OCI-LY3 (cell line): ENCODE data around the gene ITM2C.
A peak's percentile ranks its signal among the peaks of the same experiment; 100 is the strongest.

ENCODE experiments used
- H2AFZ ChIP-seq: fragments of 200-600, 300-600 bp; shearing (Covaris generic); 2 replicates; pipeline ENCODE4 v1.6.0; 2014; ENCODE audit warnings: antibody characterized with exemption, low read depth, low read length
- H3K27ac ChIP-seq: fragments of 200-600, 300-600 bp; sonication (generic); 2 replicates; pipeline ENCODE4 v1.5.1; 2014; ENCODE audit warnings: mild to moderate bottlenecking, low read length, moderate library complexity, mixed read lengths
- H3K27me3 ChIP-seq: fragments of 200-600, 300-600 bp; sonication (generic); 2 replicates; pipeline ENCODE4 v1.6.1; 2014; ENCODE audit warnings: low read depth, low read length, mixed read lengths
- H3K36me3 ChIP-seq: fragments of 200-600, 300-600 bp; sonication (generic); replicated peaks from 2 replicates; pipeline ENCODE3; 2014; ENCODE audit warnings: low read depth, low read length, mixed read lengths
- H3K4me1 ChIP-seq: fragments of 300-600, 200-600 bp; sonication (generic); 2 replicates; pipeline ENCODE4 v1.6.1; 2014; ENCODE audit warnings: low read length, mixed read lengths
- H3K4me2 ChIP-seq: fragments of 200-600, 300-600 bp; sonication (generic); 2 replicates; pipeline ENCODE4 v1.6.1; 2014; ENCODE audit warnings: low read length, mixed read lengths
- H3K4me3 ChIP-seq: fragments of 300-600, 200-600 bp; sonication (generic); 2 replicates; pipeline ENCODE4 v1.5.1; 2014; ENCODE audit warnings: antibody characterized with exemption, mild to moderate bottlenecking, low read length, moderate library complexity
- H3K79me2 ChIP-seq: fragments of 300-600, 200-600 bp; shearing (Covaris generic); 2 replicates; pipeline ENCODE4 v1.6.1; 2014; ENCODE audit warnings: mild to moderate bottlenecking, low read length, mixed read lengths
- H3K9ac ChIP-seq: fragments of 300-600, 200-600 bp; shearing (Covaris generic); 2 replicates; pipeline ENCODE4 v1.6.0; 2014; ENCODE audit warnings: mild to moderate bottlenecking, low read length, moderate library complexity
- H3K9me3 ChIP-seq: fragments of 200-600, 300-600 bp; shearing (Covaris generic); 2 replicates; pipeline ENCODE4 v1.6.1; 2014; ENCODE audit warnings: low read length, mixed read lengths; ENCODE audit not compliant: insufficient read depth
- H4K20me1 ChIP-seq: fragments of 200-600, 300-600 bp; sonication (generic); 2 replicates; pipeline ENCODE4 v1.6.1; 2016; ENCODE audit warnings: low read length, mixed read lengths; ENCODE audit not compliant: insufficient read depth
- CTCF ChIP-seq: fragments of 200-600, 300-600 bp; sonication (generic); IDR thresholded peaks from 2 replicates; pipeline ENCODE4 v1.5.1; 2014; ENCODE audit warnings: antibody characterized with exemption, low read length, low read depth
- EZH2phosphoT487 ChIP-seq: fragments of 200-600 bp; shearing (Covaris generic); IDR thresholded peaks from 2 replicates; pipeline ENCODE4 v1.6.1; 2018; ENCODE audit warnings: antibody characterized with exemption, mixed run types, low read depth

The ITM2C gene

DNA sequence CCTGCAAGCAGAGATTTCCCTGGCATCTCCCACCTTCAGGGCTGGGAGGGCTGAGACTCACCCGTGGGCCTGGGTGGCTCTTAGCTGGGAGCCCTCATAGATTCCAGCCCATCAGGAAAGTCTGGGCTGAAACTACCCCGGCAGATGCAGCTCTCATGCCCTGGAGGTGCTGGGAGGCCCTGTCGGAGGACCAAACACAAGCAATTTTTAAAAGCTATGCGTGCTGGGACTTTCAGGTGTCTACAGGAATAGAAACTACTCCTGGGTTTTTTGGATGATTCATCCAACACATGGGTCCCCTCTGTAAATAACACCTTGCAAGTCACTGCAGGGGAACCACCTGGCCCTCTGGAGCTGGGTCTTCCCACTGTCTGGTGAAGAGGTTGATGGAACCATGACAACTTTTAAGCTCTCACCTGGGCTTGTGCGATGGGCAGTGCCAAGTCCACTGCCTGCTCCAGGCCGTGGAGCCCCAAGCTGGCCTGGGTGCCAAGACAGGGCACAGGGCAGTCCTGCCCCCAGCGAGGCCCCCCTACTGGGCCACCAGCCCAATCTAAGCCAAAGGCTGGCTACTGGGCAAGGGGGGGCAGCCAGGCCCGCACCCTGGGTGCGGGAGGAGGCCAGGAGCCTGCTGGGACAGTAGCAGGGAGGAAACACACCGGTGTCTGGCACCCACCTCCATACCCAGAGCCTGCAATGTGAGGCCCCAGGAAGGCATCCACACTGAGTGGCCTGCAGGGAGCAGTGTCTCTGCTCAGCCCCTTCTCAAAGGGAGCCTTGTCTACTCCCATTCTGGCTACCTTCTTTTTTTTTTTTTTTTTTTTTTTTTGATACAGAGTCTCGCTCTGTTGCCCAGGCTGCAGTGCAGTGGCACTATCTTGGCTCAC is 61.4 kb downstream of the ITM2C start:
- TF ChIP-seq EZH2phosphoT487 (no peak), CTCF (0 out of 2 replicates have a peak, but pooled peaks have one; percentile 17)
- peak overlapping the region; percentile 75 for H3K4me3 ChIP-seq
- no peaks in the 10 kb centered on the region for H3K36me3 ChIP-seq
- H3K9ac ChIP-seq: peak overlapping the region; percentile 67; the same call in 1 of the 2 replicates
- peak overlapping the region; percentile 97 for H3K4me2 ChIP-seq
- no peaks in the 10 kb centered on the region for H3K27me3 ChIP-seq
- peak overlapping the region; percentile 51 for H2AFZ ChIP-seq
- H3K4me1 ChIP-seq: peaks cover 57% of the 10 kb centered on the region
- no peaks in the 10 kb centered on the region for H4K20me1 ChIP-seq
- no peaks in the 10 kb centered on the region for H3K79me2 ChIP-seq
- peak overlapping the region; percentile 83 for H3K27ac ChIP-seq
- H3K9me3 ChIP-seq: no peaks in the 10 kb centered on the region

DNA sequence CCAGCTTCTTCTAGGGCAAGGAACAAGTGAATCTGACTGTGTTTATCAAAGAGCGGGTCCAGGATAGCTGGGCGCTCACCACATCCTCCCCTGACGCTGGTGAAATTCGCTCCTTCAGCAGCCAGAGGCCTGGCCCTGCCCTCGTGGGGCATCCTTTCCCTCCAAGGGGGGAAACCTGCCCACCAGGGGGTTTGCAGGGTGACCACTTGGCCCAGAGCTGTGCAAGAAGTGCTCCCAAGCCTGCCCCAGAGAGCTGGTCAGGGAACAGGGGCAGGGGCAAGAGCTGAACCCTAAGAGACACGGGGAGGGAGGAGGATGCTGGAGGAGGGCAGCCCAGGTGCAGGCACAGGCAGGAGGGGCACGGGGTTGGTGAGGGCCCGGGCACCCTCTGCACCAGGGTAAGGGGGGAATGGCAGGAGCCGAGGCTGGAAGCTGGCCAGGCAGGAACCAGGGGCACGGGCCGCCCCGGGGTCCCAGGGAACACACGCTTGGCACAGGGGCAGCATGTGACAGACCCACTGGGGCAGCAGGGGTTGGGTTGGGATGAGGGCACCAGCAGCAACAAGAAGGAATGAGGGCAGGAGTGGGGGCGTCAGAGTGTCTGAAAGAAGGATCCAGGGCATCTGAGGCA is 63.1 kb downstream of the ITM2C start:
- Histone ChIP-seq H3K79me2 (no peaks in the 10 kb centered on the region), H3K4me1 (peaks cover 52% of the 10 kb centered on the region), H3K36me3 (no peaks in the 10 kb centered on the region)

More for the DNA sequence above, 63.1 kb downstream of the ITM2C start:
- Histone ChIP-seq H2AFZ (no peak overlapping the region), H4K20me1 (no peaks in the 10 kb centered on the region), H3K4me3 (no peak overlapping the region), H3K9ac (no peak overlapping the region), H3K9me3 (no peaks in the 10 kb centered on the region), H3K27ac (no peak overlapping the region), H3K4me2 (no peak overlapping the region), H3K27me3 (no peaks in the 10 kb centered on the region)
- TF ChIP-seq EZH2phosphoT487 (no peak), CTCF (no peak)
